ENCODE results near the gene C12orf76. TPM values are rescaled to one million over a fixed set of nuclear protein-coding genes. Genes with fewer than 3 reads are reported as not detected.
"Not testable (repeated sequence)": the region's sequence is repeated elsewhere in the genome, so short reads cannot be mapped to it uniquely, and the experiment has no call there.

C12orf76 gene
- total RNA-seq, 1 experiment from 2014 or later: 12.3 TPM

DNA sequence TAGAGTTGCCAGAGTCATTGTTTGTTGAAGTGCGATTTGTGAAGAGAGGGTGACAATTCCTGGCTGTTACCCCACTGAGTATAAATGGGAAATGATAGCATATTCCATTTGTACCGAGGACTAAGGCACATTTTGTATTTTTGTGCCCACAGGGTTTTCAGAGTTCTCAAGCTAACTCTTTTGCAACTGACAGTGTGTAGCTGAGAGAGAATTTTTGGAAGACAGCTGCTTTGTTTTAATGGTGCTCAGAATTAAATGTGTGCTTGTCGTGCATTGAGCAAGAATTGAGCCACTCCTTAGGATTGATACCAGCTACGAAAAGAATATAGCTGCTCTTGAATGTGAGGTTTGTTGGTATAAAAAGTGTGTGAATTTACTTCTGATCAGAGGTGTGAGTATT lies 27.4 kb downstream of the C12orf76 start:
- Histone ChIP-seq H3K36me3 (peaks cover 29% of the 10 kb centered on the region), H3K27ac (no peak overlapping the region), H3K4me3 (no peak overlapping the region), H3K27me3 (no peaks in the 10 kb centered on the region), H3K9me3 (replicated peaks) (no peaks in the 10 kb centered on the region), H3K4me1 (peaks cover 24% of the 10 kb centered on the region)
- DNase-seq: no peak

DNA sequence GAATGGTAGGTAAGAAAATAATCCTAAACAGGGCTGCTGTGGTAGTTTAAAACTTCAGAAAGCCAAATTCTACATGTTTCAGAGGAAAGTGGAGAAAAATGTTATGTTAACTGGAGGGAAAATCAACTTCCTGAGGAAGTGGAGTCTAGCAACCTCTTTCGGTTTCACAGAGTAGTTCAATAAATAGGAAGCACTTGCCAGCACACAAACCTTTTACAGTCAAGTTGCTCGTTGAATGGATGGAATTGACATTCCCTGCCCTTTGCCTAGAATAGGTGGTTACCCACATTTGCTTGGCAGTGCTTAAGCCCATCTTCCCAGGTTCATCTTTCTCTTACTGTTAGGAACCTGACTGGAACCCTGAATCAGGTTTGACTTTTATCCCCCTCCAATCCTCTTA lies 33.2 kb downstream of the C12orf76 start:
- peaks cover 34% of the 10 kb centered on the region for H3K36me3 ChIP-seq
- no peak overlapping the region for H3K4me3 ChIP-seq
- no peaks in the 10 kb centered on the region for H3K9me3 ChIP-seq (replicated peaks)
- no peaks in the 10 kb centered on the region for H3K27me3 ChIP-seq
- no peak overlapping the region for H3K27ac ChIP-seq
- no peaks in the 10 kb centered on the region for H3K4me1 ChIP-seq
- DNase-seq: no peak

DNA sequence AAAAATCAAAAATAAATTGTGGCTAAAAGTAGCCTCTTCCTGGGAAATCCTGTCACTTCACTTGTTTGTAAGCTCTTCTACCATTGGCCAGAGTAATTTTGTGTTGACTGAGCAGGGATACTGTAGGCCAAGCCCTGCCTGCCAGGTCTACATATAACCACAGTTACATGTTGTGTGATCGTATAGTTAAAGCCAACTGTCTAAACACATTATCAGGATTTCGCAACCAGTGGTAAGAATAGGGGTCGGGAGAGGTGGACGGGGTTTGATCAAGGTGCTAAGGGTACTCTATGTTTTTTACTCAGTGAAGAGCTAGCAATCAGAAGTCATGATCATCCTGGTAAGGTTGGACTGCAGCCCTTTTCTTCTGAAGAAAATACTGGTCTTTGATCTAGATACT lies 35.7 kb downstream of the C12orf76 start:
- H3K36me3 ChIP-seq: peaks cover 28% of the 10 kb centered on the region
- H3K27ac ChIP-seq: no peak overlapping the region
- H3K27me3 ChIP-seq: no peaks in the 10 kb centered on the region
- no peaks in the 10 kb centered on the region for H3K4me1 ChIP-seq
- H3K4me3 ChIP-seq: no peak overlapping the region
- no peak for DNase-seq
- H3K9me3 ChIP-seq (replicated peaks): no peaks in the 10 kb centered on the region

DNA sequence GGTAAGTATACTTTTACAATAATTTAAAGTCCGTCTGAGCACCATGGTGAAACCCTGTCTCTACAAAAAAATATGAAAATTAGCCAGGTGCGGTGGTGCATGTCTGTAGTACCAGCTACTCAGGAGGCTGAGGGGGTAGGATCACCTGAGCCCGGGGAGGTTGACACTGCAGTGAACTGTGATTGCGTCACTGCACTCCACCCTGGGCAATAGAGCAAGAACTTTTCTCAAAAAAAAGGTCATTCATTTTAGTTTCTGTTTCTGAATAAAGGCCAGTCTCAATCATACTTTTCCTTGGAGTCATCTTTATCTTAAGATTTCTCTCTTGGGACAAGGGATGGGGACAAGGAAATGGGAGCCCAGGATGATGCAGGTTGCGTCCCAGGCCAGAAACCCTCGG lies 36.2 kb downstream of the C12orf76 start:
- Histone ChIP-seq H3K27me3 (no peaks in the 10 kb centered on the region), H3K36me3 (peaks cover 28% of the 10 kb centered on the region), H3K4me3 (no peak overlapping the region), H3K9me3 (replicated peaks) (no peaks in the 10 kb centered on the region), H3K4me1 (no peaks in the 10 kb centered on the region), H3K27ac (no peak overlapping the region)
- DNase-seq: no peak

DNA sequence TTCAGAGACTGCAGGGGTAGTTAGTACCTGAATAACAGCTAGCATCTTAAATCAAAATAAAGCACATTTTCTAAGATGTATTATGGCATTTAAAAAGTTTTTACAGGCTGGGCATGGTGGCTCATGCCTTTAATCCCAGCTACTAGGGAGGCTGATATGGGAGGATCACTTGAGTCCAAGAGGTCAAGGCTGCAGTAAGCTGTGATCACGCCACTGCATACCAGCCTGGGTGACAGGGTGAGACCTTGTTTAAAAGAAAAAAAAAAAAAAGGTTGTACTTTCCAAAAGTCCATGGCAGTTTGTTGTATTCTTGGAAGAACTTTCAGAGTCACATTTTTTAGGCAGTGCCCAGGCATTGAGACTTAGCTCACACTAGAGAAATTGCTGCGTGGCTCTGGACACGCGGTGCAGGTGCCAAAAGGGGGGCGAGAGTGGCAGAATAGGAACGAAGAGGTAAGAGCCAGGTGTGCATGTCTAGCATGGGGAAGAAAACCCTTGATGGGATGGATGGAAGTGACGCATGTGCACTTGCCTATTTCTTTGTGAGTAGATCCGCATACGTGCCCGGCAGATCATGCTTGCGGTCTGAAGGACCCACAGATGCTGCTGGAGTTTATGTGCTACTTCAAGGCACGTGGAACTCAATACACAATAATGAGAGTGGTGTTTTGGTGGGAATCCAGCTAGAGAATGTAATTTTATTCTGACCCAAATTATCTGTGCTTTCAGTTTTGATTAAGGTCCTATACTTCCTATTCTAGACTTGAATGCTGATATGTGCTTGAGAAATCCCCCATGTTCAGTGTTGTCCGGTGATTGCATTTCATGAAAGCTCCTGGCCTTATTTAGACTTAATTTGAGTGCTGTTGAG lies 37.2 kb downstream of the C12orf76 start:
- Histone ChIP-seq H3K4me3 (no peak overlapping the region), H3K27ac (no peak overlapping the region), H3K27me3 (no peaks in the 10 kb centered on the region), H3K4me1 (no peaks in the 10 kb centered on the region), H3K36me3 (peaks cover 20% of the 10 kb centered on the region; the same call in 1 of the 2 replicates), H3K9me3 (replicated peaks) (no peaks in the 10 kb centered on the region)
- no peak for DNase-seq

DNA sequence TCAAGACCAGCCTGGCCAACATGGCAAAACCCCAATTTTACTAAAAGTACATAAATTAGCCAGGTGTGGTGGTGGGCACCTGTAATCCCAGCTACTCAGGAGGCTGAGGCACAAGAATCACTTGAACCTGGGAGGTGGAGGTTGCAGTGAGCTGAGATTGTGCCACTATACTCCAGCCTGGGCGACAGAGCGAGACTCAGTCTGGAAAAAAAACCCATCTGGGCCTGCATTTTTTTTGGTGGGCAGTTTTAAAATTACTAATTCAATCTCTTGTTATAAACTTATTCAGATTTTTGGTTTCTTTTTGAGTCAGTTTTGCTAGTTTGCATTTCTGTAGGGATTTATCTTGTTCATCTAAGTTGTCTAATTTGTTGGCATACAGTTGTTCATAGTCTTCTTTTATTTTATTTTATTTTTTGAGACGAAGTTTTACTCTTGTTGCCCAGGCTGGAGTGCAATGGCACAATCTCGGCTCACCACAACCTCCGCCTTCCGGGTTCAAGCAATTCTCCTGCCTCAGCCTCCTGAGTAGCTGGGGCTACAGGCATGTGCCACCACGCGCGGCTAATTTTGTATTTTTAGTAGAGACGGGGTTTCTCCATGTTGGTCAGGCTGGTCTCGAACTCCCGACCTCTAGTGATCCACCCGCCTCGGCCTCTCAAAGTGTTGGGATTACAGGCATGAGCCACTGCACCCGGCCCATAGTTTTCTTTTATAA lies 39.5 kb downstream of the C12orf76 start:
- not testable (repeated sequence) for DNase-seq; H3K27ac ChIP-seq; H3K4me3 ChIP-seq; H3K9me3 ChIP-seq (replicated peaks); H3K27me3 ChIP-seq; H3K4me1 ChIP-seq
- peaks cover 12% of the 10 kb centered on the region; the same call in 1 of the 2 replicates for H3K36me3 ChIP-seq

DNA sequence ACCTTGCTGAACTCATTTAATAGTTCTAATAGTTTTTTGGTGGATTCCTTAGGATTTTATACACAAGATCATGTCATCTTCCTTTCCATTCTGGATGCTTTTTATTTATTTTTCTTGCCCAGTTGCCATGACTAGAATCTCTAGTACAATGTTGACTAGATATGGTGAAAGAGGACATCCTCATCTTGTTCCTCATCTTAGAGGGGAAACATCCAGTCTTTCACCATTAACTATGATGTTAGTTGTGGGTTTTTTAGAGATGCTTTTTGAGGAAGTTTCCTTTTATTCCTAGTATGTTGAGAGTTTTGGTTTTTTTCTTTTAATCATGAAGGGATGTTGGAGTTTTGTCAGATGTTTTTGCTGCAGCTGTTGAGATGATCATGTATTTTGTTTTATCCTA lies 40.4 kb downstream of the C12orf76 start:
- Histone ChIP-seq H3K4me3 (no peak overlapping the region), H3K36me3 (peaks cover 7% of the 10 kb centered on the region; the same call in 1 of the 2 replicates), H3K27ac (no peak overlapping the region), H3K4me1 (no peaks in the 10 kb centered on the region), H3K27me3 (no peaks in the 10 kb centered on the region), H3K9me3 (replicated peaks) (no peaks in the 10 kb centered on the region)
- no peak for DNase-seq

DNA sequence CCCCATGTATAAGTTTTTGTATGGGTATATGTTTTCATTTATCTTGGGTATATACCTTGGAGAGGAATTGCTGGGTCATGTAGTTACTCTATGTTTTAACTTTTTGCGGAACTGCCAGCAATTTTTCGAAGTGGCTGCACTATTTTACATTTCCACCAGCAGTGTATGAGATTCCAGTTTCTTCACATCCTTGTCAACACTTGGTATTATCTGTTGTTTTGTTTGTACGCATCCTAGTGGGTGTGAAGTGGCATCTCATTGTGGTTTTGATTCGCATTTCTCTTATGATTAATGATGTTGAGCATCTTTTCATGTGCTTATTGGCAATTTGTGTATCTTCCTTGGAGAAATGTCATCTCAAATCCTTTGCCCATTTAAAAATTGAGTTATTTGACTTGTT lies 42.2 kb downstream of the C12orf76 start:
- no peaks in the 10 kb centered on the region for H3K27me3 ChIP-seq
- DNase-seq: no peak
- peaks cover 5% of the 10 kb centered on the region; the same call in 1 of the 2 replicates for H3K36me3 ChIP-seq
- H3K4me3 ChIP-seq: no peak overlapping the region
- H3K27ac ChIP-seq: no peak overlapping the region
- no peaks in the 10 kb centered on the region for H3K9me3 ChIP-seq (replicated peaks)
- no peaks in the 10 kb centered on the region for H3K4me1 ChIP-seq

DNA sequence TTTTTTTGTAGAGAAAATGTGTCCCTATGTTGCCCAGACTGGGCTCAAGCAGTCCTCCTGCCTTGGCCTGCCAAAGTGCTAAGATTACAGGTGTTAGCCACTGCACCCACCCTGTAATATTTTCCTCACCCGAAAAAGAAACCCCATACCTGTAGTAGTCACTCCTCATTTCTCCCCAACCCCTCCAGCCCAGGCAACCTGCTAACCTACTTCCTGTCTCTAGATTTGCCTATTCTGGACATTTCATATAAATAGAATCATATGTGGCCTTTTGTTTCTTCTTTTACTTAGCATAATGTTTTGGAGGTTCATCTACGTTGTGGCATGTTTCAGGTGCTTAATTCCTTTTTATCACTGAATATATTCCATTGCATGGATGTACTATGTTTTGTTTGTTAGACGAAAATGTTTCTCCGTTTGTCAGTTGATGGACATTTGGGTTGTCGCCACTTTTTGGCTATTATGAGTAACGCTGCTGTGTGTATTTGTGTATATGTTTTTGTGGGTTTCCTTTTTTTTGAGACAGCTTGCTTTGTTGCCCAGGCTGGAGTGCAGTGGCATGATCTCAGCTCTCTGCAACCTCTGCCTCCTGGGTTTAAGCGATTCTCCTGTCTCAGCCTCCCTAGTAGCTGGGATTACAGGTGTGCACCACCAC lies 42.9 kb downstream of the C12orf76 start:
- H3K4me1 ChIP-seq: no peaks in the 10 kb centered on the region
- DNase-seq: no peak
- H3K36me3 ChIP-seq: peaks cover 5% of the 10 kb centered on the region; the same call in 1 of the 2 replicates
- H3K27me3 ChIP-seq: no peaks in the 10 kb centered on the region
- H3K9me3 ChIP-seq (replicated peaks): no peaks in the 10 kb centered on the region
- H3K4me3 ChIP-seq: no peak overlapping the region
- H3K27ac ChIP-seq: no peak overlapping the region

DNA sequence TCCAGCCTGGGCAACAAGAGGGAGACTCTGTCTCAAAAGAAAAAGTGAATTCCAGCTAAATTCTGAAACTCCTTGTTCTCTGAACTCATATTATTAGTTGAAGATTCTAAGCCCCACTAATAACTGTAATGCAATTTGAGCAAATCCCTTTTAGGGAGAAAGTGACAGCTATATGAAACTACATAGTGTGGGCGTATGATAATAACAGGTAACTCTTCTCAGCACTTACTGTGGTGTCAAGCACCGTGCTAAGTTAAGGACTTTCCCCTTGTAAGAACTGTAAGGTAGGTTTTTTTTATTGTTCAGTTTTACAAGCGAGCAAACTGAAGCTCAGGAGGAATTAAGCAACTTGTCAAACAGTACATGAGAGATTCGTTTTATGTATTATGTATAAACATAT lies 43.7 kb downstream of the C12orf76 start:
- DNase-seq: no peak
- H3K36me3 ChIP-seq: peaks cover 5% of the 10 kb centered on the region; the same call in 1 of the 2 replicates
- no peaks in the 10 kb centered on the region for H3K27me3 ChIP-seq
- no peaks in the 10 kb centered on the region for H3K4me1 ChIP-seq
- H3K4me3 ChIP-seq: no peak overlapping the region
- no peak overlapping the region for H3K27ac ChIP-seq
- H3K9me3 ChIP-seq (replicated peaks): no peaks in the 10 kb centered on the region

DNA sequence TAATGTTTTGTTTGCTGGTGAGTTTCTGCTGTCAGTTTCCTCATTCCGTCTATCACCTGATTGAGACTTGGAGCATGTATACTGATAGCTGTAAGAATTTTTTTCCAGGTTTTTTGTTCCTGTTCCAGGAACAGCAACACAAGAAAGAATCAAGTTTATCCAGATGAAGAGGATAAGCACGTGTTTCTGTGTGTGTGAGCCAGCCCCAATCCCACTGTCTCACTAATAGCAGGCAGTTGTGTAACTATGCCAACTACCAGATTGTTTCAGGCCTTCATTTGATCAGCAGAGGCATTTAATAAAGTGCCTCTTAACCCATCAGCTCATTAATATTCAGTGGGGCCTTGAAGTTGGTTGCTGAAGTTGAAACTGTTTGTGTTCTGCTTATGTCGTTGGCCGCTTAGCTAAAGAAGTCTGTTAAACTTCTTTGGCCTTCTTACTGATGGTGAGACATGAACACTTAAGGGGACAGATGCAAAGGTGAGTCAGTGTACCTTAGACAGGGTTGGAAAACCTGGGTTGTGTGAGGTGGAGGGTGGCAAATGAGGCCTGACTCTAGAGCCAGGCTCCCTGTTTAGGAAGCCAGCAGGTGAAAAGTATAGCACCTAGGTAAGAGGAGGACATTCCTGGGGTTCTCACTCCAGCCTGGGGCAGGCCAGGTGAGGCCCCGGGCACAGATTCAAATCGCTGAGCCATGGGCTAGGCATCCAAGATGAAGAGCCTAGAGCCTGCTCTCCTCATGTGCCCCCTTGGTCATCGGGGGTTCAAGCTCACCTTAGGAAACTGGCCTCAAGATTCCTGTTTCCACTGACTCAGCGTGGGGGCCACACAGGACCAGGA lies 45.4 kb downstream of the C12orf76 start:
- peaks cover 2% of the 10 kb centered on the region; the same call in 1 of the 2 replicates for H3K36me3 ChIP-seq
- no peak for DNase-seq
- no peaks in the 10 kb centered on the region for H3K9me3 ChIP-seq (replicated peaks)
- no peaks in the 10 kb centered on the region for H3K27me3 ChIP-seq
- H3K4me1 ChIP-seq: peaks cover 5% of the 10 kb centered on the region
- no peak overlapping the region for H3K4me3 ChIP-seq
- H3K27ac ChIP-seq: no peak overlapping the region

DNA sequence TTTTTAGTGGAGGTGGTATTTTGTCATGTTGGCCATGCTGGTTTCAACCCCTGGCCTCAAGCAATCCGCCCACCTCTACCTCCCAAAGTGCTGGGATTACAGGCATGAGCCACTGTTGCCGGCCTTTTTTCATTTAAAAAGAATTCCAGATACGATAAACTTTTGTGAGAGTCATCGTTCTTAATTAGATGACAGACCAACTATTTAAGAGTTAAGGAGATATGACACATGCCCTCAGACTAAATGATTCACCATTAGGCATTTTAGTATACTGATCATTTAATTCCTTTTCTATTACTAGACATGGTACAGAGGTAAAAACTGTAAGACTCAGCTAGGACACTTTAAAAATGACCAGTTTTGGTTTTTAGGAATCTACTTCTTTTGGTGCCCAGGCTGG lies 46.7 kb downstream of the C12orf76 start:
- H3K4me1 ChIP-seq: peaks cover 16% of the 10 kb centered on the region
- H3K9me3 ChIP-seq (replicated peaks): no peaks in the 10 kb centered on the region
- H3K36me3 ChIP-seq: peaks cover 2% of the 10 kb centered on the region; the same call in 1 of the 2 replicates
- DNase-seq: no peak
- no peaks in the 10 kb centered on the region for H3K27me3 ChIP-seq
- no peak overlapping the region for H3K27ac ChIP-seq
- no peak overlapping the region for H3K4me3 ChIP-seq

DNA sequence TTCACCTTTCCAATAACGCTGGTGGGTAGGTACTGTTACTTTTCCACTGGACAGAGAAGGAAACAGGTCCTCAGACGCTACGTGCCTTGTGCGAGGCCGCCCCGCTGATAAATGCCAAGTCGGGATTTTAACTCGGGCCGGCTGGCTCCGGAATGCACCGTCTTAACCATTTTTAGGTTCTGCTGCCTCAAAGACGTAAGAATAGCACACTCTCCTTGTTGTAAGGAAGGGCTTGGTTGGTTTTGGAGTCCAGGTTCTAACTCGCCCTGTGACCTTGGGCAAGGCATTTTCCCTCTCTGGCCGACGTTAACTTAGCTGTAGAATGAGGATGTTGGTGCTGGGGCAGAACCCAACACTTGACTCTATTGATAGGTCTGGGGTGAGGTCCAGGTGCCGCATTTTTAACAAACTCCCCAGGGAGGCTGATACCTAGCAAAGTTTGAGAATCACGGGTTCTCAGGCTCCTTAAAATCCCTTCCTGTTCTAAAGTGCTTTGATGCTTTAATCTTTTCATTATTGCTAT lies 48.3 kb downstream of the C12orf76 start:
- H3K36me3 ChIP-seq: 0 out of 2 replicates have a peak, but pooled peaks cover 2% of the 10 kb centered on the region
- DNase-seq: peak in 1 of 2 experiments; percentile 13
- H3K27ac ChIP-seq: peak overlapping the region; percentile 99; the same call in 1 of the 2 replicates

DNA sequence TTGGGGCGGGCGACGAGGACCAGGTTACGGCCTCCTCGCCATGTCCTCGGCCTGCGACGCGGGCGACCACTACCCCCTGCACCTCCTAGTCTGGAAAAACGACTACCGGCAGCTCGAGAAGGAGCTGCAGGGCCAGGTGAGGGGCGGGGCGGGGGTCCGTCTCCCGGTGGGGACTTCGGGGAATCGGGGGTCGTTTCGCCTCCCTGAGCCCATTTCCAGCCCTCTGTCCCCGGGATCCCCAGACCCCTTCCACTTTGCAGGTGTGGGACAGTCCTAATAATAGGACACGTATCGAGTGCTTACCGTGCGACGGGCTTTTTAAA lies 48.7 kb downstream of the C12orf76 start:
- Histone ChIP-seq H3K36me3 (0 out of 2 replicates have a peak, but pooled peaks cover 2% of the 10 kb centered on the region), H3K4me3 (peak overlapping the region; percentile 72), H3K27me3 (no peaks in the 10 kb centered on the region), H3K4me1 (peaks cover 18% of the 10 kb centered on the region), H3K27ac (peak overlapping the region; percentile 99; the same call in 1 of the 2 replicates), H3K9me3 (replicated peaks) (no peaks in the 10 kb centered on the region)
- DNase-seq: no peak

More for the DNA sequence above, 48.3 kb downstream of the C12orf76 start:
- Histone ChIP-seq H3K4me1 (peaks cover 18% of the 10 kb centered on the region), H3K27me3 (no peaks in the 10 kb centered on the region), H3K4me3 (peak overlapping the region; percentile 72), H3K9me3 (replicated peaks) (no peaks in the 10 kb centered on the region)

All from SJCRH30 (cell line).